GM20000 (cell line): ENCODE measurements around the gene CCNJ.

Experiments used
- DNase-seq: peaks from one replicate; pipeline ENCODE4 v3.0.0; 2012; ENCODE audit warnings: low spot score
- TF ChIP-seq, protein P1 (sequence below): IDR thresholded peaks from 2 replicates; pipeline ENCODE4 v1.5.1; 2012; ENCODE audit warnings: mild to moderate bottlenecking, control low read depth; ENCODE audit errors: extremely low read depth, missing control alignments

CCNJ gene

DNA sequence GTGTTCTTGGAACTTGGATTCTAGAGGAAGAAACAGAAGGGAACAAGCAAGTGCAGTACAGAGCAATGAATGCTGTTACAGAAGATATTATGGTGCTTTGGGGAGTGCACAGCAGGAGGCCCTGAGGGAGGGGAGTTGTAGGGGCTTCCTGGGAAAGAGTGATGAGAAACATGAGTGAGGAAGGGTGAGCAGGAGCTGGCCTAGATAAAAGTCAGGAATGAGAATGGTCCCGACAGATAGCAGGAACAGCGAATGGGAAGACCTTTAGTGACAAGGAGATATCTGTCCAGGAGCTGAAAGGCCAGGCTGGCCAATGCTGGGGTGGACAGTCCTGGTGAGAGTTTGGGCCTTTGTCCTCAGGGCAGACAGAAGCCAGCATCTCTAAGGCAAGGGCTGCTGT is 20.6 kb upstream of the CCNJ start:
- DNase-seq = no peak
- TF ChIP-seq, protein P1, sequence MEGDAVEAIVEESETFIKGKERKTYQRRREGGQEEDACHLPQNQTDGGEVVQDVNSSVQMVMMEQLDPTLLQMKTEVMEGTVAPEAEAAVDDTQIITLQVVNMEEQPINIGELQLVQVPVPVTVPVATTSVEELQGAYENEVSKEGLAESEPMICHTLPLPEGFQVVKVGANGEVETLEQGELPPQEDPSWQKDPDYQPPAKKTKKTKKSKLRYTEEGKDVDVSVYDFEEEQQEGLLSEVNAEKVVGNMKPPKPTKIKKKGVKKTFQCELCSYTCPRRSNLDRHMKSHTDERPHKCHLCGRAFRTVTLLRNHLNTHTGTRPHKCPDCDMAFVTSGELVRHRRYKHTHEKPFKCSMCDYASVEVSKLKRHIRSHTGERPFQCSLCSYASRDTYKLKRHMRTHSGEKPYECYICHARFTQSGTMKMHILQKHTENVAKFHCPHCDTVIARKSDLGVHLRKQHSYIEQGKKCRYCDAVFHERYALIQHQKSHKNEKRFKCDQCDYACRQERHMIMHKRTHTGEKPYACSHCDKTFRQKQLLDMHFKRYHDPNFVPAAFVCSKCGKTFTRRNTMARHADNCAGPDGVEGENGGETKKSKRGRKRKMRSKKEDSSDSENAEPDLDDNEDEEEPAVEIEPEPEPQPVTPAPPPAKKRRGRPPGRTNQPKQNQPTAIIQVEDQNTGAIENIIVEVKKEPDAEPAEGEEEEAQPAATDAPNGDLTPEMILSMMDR = no peak

DNA sequence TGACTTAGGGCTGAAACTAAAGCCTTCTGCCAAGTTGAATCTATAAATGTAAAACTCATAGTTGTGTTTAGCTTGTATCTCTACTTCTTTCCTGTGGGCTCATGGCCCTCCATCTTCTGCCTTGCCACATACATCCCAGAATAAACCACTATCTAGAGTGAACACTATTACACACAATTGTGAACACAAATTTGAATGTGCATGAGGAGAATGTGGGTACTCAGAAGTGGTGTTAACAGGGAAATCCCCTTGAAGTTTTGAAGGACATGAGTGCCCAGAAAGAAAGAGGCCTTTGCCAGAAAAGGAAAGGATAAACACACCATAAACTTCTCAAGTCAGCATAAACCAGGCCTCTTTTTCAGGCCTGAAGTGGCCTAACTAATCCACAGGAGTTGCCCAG is 20.2 kb upstream of the CCNJ start:
- TF ChIP-seq, protein P1 = no peak
- no peak for DNase-seq

DNA sequence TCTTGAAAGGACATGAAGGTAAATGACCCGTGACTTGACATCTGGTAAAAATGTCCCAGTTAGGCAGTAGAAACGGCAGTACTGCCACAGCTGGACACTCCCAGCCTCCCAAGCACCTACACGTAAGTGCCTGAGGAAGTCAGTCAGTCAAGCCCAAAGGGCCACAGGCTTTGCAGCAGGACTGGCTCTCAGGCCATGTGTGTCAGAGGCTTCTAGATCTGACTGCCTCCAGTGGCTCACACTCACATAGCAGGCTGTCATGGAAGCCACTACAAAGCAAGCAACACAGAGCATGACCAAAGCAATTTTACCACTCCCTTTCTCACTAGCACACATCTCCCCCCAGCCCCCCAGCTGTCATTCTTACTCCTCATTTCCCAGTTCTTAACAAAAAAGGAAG is 17.8 kb upstream of the CCNJ start:
- DNase-seq = peak; percentile 32
- TF ChIP-seq, protein P1 = peak; percentile 27

DNA sequence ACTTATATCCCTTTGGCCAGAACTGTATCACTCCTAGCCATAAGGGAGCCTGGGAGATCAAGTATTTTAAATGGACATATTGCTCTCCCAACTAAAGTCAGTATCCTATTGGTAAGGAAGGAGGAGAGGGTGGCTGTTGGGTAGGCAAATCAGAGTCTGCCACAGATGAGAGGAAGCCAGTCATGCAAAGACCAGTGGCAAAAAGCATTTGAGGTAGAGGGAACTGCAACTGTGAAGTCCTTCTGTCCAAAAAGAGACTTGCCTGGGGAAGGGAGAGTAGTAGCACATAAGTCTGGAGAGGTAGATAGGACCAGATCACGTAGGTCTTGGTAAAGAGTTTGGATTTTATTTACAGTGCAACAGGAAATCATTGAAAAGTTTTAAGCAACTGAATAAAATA is 8.8 kb upstream of the CCNJ start:
- TF ChIP-seq, protein P1 = no peak

DNA sequence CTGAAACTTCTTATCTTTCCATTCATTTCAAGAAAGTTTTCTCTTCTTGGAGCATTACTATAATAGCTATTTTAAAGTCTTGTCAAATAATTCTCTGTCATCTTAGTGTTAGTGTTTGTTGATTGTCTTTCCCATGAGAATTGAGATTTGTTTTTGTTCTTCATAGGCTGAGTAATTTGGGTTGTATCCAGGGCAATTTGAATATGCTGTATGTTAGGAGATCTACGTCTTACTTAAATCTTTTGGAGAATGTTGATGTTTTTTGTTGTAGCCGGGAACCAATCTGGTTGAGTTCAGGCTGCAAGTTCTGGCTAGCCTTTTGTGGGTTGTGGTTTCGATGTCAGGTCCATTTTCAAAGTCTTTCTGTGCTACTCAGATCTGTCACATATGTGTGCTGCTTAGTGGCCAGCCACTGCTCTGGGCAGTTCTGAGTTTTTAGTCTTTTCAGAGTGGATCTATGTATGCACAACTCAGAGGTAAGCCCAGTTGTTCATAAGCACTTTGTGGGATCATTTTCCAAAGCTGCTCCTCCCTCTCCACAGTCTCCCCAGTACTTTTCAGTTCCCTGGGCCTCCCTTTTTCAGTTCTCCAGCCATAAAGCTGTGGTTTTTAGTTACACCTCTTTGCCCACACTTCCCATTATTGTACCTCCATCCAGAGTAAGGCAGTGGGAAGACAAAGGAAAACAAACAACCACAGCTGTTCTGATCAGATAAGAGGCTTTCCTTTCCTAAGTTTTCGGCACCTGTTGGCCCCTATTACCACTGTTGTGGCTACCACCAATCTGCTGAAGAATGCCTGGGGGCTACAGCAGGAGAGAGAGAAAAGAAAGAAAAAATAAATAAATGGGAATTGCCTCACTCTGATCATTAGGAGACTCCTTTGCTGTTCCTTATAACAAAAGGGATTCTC is 4.7 kb upstream of the CCNJ start:
- TF ChIP-seq, protein P1 = no peak
- DNase-seq = no peak

More for the DNA sequence above, 8.8 kb upstream of the CCNJ start:
- no peak for DNase-seq

DNA sequence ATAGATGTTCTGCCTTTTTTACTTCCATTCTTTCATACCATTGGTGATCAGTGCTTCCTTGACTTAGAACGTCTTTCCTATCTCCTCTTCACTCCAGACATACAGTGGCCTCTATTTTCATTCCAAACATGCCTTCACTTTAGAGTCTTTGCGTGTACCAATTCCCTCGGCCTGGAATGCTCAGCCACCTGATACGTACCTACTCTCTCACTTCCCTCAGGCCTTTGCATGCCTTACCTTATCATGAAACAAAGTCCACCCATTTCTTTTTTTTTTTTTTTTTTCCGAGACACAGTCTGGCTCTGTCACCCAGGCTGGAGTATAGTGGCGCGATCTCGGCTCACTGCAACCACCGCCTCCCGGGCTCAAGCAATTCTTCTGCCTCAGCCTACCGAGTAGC is 2.2 kb upstream of the CCNJ start:
- DNase-seq = no peak
- TF ChIP-seq, protein P1 = no peak

DNA sequence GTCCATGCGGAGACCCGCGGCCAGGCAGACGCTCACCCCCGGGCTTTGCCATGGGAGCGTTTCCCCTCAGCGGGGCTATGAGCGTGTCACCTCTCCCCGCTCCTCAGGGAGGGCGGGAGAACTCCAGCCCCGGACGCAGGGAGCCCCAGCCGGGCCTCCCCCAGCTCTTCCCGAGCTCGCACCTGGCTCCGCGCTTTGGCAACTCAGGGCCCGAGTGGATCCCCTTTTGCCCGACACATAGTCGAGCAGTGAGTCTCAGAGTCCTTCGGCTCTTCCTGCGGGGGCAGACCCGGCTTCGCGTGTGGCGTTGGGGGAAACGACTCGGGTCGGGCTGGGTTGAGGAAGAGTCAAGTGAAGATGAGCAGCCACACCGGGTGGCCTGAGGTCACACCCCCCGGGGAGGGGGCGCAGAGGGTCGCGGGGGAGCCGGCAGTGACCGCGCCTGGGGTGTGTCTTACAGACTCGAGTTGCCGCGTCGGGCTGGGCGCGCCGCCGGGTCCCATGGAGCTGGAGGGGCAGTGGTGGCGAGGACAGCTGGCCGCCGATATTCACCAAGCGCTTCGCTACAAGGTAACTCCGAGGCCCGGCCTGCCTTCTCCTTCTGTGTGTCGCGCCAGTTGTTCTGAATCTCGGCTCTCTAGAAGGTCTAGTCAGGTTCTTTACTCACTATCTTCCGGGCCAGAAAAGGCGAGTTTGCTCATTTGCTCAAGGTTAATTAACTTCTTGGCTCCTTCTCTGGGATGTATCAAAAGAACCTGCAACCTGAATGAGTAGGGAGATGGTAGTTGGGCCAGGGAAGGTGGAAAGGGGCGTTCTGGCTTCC is 721 bp downstream of the CCNJ start:
- TF ChIP-seq, protein P1 = no peak
- DNase-seq = peak; percentile 80
